WTC11 (cell line): ENCODE results near the gene OR51B5. TPM values are rescaled to one million over a fixed set of nuclear protein-coding genes. Genes with fewer than 3 reads are reported as not detected.
"Not testable (repeated sequence)": the region's sequence is repeated elsewhere in the genome, so short reads cannot be mapped to it uniquely, and the experiment has no call there.

Experiments
- ATAC-seq: fragments of 200-7000 bp; cut with Tn5 transposase; 2 replicates; pipeline ENCODE4 v1.10.0; 2021; ENCODE audit warnings: mild to moderate bottlenecking, moderate library complexity
- CTCF ChIA-PET: fragments of 300-600 bp; sonication (Branson Sonifier 250); formaldehyde crosslinking; loops from one replicate; lab custom pipeline; 2021; ENCODE audit warnings: antibody characterized with exemption; lab: Charles Lee
- POLR2A ChIA-PET: fragments of 350-600 bp; sonication (Branson Sonifier 250); formaldehyde crosslinking; loops from one replicate; lab custom pipeline; 2021; ENCODE audit warnings: antibody characterized with exemption; lab: Charles Lee
- DNase-seq: peaks from one replicate; pipeline ENCODE4 v3.0.0; 2021; ENCODE audit warnings: low spot score
- H3K27ac Mint-ChIP-seq: 2 replicates; pipeline ENCODE4 v1.8.0; 2021; ENCODE audit warnings: mixed read lengths
- H3K27me3 Mint-ChIP-seq: 2 replicates; pipeline ENCODE4 v1.8.0; 2021; ENCODE audit warnings: low read depth, mild to moderate bottlenecking, moderate library complexity, mixed read lengths
- H3K36me3 Mint-ChIP-seq: 2 replicates; pipeline ENCODE4 v1.8.0; 2021; ENCODE audit warnings: mixed read lengths
- H3K4me1 Mint-ChIP-seq: 2 replicates; pipeline ENCODE4 v1.8.0; 2022; ENCODE audit warnings: mixed read lengths
- H3K4me3 Mint-ChIP-seq: 2 replicates; pipeline ENCODE4 v1.8.0; 2021; ENCODE audit warnings: mild to moderate bottlenecking, moderate library complexity, mixed read lengths
- H3K9me3 Mint-ChIP-seq: 2 replicates; pipeline ENCODE4 v1.8.0; 2021; ENCODE audit warnings: mixed read lengths
- AFF4 ChIP-seq: sonication (generic); formaldehyde crosslinking; IDR thresholded peaks from 2 replicates; pipeline ENCODE4 v1.8.1; 2023; ENCODE audit warnings: mild to moderate bottlenecking, missing genetic modification reagents, borderline replicate concordance
- AR ChIP-seq: fragments of 250-450 bp; sonication (Bioruptor Pico); IDR thresholded peaks from 2 replicates; pipeline ENCODE4 v1.9.0; 2021; ENCODE audit warnings: mild to moderate bottlenecking
- CREM ChIP-seq: sonication (generic); formaldehyde crosslinking; IDR thresholded peaks from 2 replicates; pipeline ENCODE4 v1.8.1; 2022; ENCODE audit warnings: mild to moderate bottlenecking, missing genetic modification reagents, moderate library complexity
- CTCF ChIP-seq: fragments of 200-600 bp; IDR thresholded peaks from 2 replicates; pipeline ENCODE4 v1.8.0; 2022; ENCODE audit warnings: antibody characterized with exemption
- E2F4 ChIP-seq: sonication (generic); formaldehyde crosslinking; IDR thresholded peaks from 2 replicates; pipeline ENCODE4 v1.8.1; 2022; ENCODE audit warnings: low read depth, mild to moderate bottlenecking, moderate library complexity, missing genetic modification reagents, borderline replicate concordance
- FOXK1 ChIP-seq: sonication (generic); formaldehyde crosslinking; IDR thresholded peaks from 2 replicates; pipeline ENCODE4 v1.8.0; 2022; ENCODE audit warnings: mild to moderate bottlenecking, moderate library complexity, missing genetic modification reagents
- GTF2I ChIP-seq: fragments of 250-450 bp; sonication (Bioruptor Pico); conservative IDR thresholded peaks from 2 replicates; pipeline ENCODE4 v1.4.0; 2021; ENCODE audit warnings: mild to moderate bottlenecking
- MAX ChIP-seq: sonication (generic); formaldehyde crosslinking; IDR thresholded peaks from 2 replicates; pipeline ENCODE4 v1.8.0; 2022; ENCODE audit warnings: mild to moderate bottlenecking, missing genetic modification reagents
- NR2C2 ChIP-seq: sonication (generic); formaldehyde crosslinking; IDR thresholded peaks from 2 replicates; pipeline ENCODE4 v1.8.0; 2022; ENCODE audit warnings: mild to moderate bottlenecking, missing genetic modification reagents
- NR3C1 ChIP-seq: sonication (generic); formaldehyde crosslinking; conservative IDR thresholded peaks from 2 replicates; pipeline ENCODE4 v1.8.1; 2023; ENCODE audit warnings: low read depth, mild to moderate bottlenecking, missing genetic modification reagents
- OVOL2 ChIP-seq: fragments of 250-450 bp; sonication (Bioruptor Pico); IDR thresholded peaks from 2 replicates; pipeline ENCODE4 v1.9.0; 2021; ENCODE audit warnings: mild to moderate bottlenecking, borderline replicate concordance
- PRDM15 ChIP-seq: sonication (generic); formaldehyde crosslinking; IDR thresholded peaks from 2 replicates; pipeline ENCODE4 v1.8.0; 2022; ENCODE audit warnings: missing genetic modification reagents
- RORB ChIP-seq: fragments of 250-450 bp; sonication (Bioruptor Pico); IDR thresholded peaks from 2 replicates; pipeline ENCODE4 v1.9.0; 2021; ENCODE audit warnings: mild to moderate bottlenecking
- TEAD1 ChIP-seq: sonication (generic); formaldehyde crosslinking; IDR thresholded peaks from 2 replicates; pipeline ENCODE4 v1.8.0; 2022; ENCODE audit warnings: mild to moderate bottlenecking, missing genetic modification reagents
- ZNF138 ChIP-seq: sonication (generic); formaldehyde crosslinking; conservative IDR thresholded peaks from 2 replicates; pipeline ENCODE4 v1.8.1; 2022; ENCODE audit warnings: mild to moderate bottlenecking, moderate library complexity, missing genetic modification reagents
- ZSCAN18 ChIP-seq: fragments of 250-450 bp; sonication (Bioruptor Pico); IDR thresholded peaks from 2 replicates; pipeline ENCODE4 v2.1.2; 2022; ENCODE audit warnings: mild to moderate bottlenecking, moderate library complexity
- total RNA-seq: library from RNA; stranded (reverse); gene quantifications from 3 replicates; pipeline ENCODE4 v1.2.3, GENCODE V29; 2021

OR51B5 gene
- total RNA-seq, 1 experiment from 2014 or later, result 0.26 TPM

- H3K36me3 Mint-ChIP-seq, H3K27me3 Mint-ChIP-seq, ATAC-seq, H3K27ac Mint-ChIP-seq, H3K4me3 Mint-ChIP-seq, POLR2A ChIA-PET, DNase-seq, H3K9me3 Mint-ChIP-seq: not testable (repeated sequence)
- CTCF ChIA-PET, result interaction anchor here (0.7 to 1.2 kb wide), 3 partner anchors 17 to 1246 kb away, joined by 3 to 5 read pairs (median 3); partner anchors contain the start of gene TAF10
- peak; percentile 28; the same call in 1 of the 2 replicates for TF ChIP-seq CTCF
- H3K4me1 Mint-ChIP-seq, result peaks cover 28% of the 10 kb centered on the region
Observed at GRCh38 chr11:5366365-5366764, 23.0 kb upstream of the OR51B5 start.

- ChIA-PET POLR2A (no interaction called here), CTCF (no interaction called here)
- Mint-ChIP-seq H3K9me3 (peaks cover 7% of the 10 kb centered on the region; the same call in 1 of the 2 replicates), H3K4me1 (peaks cover 25% of the 10 kb centered on the region)
- no peak for TF ChIP-seq AFF4 (CRISPR knock-in tag)
- TF ChIP-seq ZSCAN18 (CRISPR knock-in tag), result no peak
- no peak for TF ChIP-seq GTF2I
- no peak for TF ChIP-seq CREM (CRISPR knock-in tag)
- no peak for TF ChIP-seq ZNF138 (CRISPR knock-in tag)
- no peak for TF ChIP-seq RORB (CRISPR knock-in tag)
- no peak for TF ChIP-seq FOXK1 (CRISPR knock-in tag)
- TF ChIP-seq OVOL2, result no peak
- no peak for TF ChIP-seq TEAD1
- TF ChIP-seq, all 79 proteins: peak for 0
- H3K36me3 Mint-ChIP-seq, result 0 out of 2 replicates have a peak, but pooled peaks cover 2% of the 10 kb centered on the region
- H3K4me3 Mint-ChIP-seq, result no peak overlapping the region
- no peak for DNase-seq
- no peaks in the 10 kb centered on the region; the same call in 1 of the 2 replicates for H3K27me3 Mint-ChIP-seq
- no peak for ATAC-seq
- no peak overlapping the region for H3K27ac Mint-ChIP-seq
Observed at GRCh38 chr11:5364214-5364613, 20.9 kb upstream of the OR51B5 start.

GRCh38 chr11:5363679-5364078 is 20.4 kb upstream of the OR51B5 start:
- DNase-seq, result no peak
- H3K4me1 Mint-ChIP-seq, result peaks cover 21% of the 10 kb centered on the region
- peaks cover 10% of the 10 kb centered on the region; the same call in 1 of the 2 replicates for H3K9me3 Mint-ChIP-seq
- H3K36me3 Mint-ChIP-seq, result 0 out of 2 replicates have a peak, but pooled peaks cover 2% of the 10 kb centered on the region
- ChIA-PET POLR2A (no interaction called here), CTCF (interaction anchor here (0.7 kb wide), 1 partner anchor 210 kb away, joined by 3 read pairs; no protein-coding TSS in a partner anchor)
- ATAC-seq, result no peak
- no peak overlapping the region for H3K4me3 Mint-ChIP-seq
- no peaks in the 10 kb centered on the region; the same call in 1 of the 2 replicates for H3K27me3 Mint-ChIP-seq
- H3K27ac Mint-ChIP-seq, result no peak overlapping the region
- TF ChIP-seq PRDM15 (CRISPR knock-in tag), result no peak
- no peak for TF ChIP-seq AR (CRISPR knock-in tag)
- no peak for TF ChIP-seq MAX (CRISPR knock-in tag)
- TF ChIP-seq NR2C2 (CRISPR knock-in tag), result no peak
- TF ChIP-seq NR3C1 (CRISPR knock-in tag), result no peak
- no peak for TF ChIP-seq E2F4 (CRISPR knock-in tag)
